Astrocyte (in vitro differentiated cells and primary cell): ENCODE data around the gene PRMT3. TPM values are rescaled to one million over a fixed set of nuclear protein-coding genes. Genes with fewer than 3 reads are reported as not detected.

Experiments
- DNase-seq: peaks from one replicate; pipeline ENCODE4 v3.0.0-alpha.2; 2010; ENCODE audit warnings: low read depth
- FAIRE-seq: peaks from 2 replicates; lab custom pipeline; 2011; peaks lifted over from hg19 to GRCh38; lab: Jason Lieb, UNC
- H2AFZ ChIP-seq: 2 replicates; pipeline ENCODE4 v1.6.0; 2012; ENCODE audit warnings: low read depth, low read length, inconsistent platforms
- H3K27ac ChIP-seq: 2 replicates; pipeline ENCODE4 v1.5.1; 2011; ENCODE audit warnings: low read depth, low read length, inconsistent platforms
- H3K27me3 ChIP-seq: 2 replicates; pipeline ENCODE4 v1.6.0; 2011; ENCODE audit warnings: low read length, inconsistent platforms; ENCODE audit not compliant: insufficient read depth
- H3K36me3 ChIP-seq: 2 replicates; pipeline ENCODE4 v1.5.1; 2011; ENCODE audit warnings: low read length, inconsistent platforms; ENCODE audit not compliant: insufficient read depth
- H3K4me1 ChIP-seq: 2 replicates; pipeline ENCODE4 v1.5.1; 2011; ENCODE audit warnings: low read length, inconsistent platforms; ENCODE audit not compliant: insufficient read depth
- H3K4me2 ChIP-seq: 2 replicates; pipeline ENCODE4 v1.6.0; 2012; ENCODE audit warnings: low read length, inconsistent platforms
- H3K4me3 ChIP-seq: 2 replicates; pipeline ENCODE4 v1.5.1; 2011; ENCODE audit warnings: low read depth, mild to moderate bottlenecking, low read length, inconsistent platforms; ENCODE audit not compliant: insufficient read depth
- H3K79me2 ChIP-seq: 2 replicates; pipeline ENCODE4 v1.6.0; 2012; ENCODE audit warnings: mild to moderate bottlenecking, low read length, inconsistent platforms; ENCODE audit not compliant: insufficient read depth
- H3K9ac ChIP-seq: 2 replicates; pipeline ENCODE4 v1.6.0; 2012; ENCODE audit warnings: mild to moderate bottlenecking, low read length, inconsistent platforms
- H3K9me3 ChIP-seq: 2 replicates; pipeline ENCODE4 v1.5.1; 2012; ENCODE audit warnings: low read depth, mild to moderate bottlenecking, low read length, inconsistent platforms; ENCODE audit not compliant: insufficient read depth
- H4K20me1 ChIP-seq: 2 replicates; pipeline ENCODE4 v1.6.0; 2012; ENCODE audit warnings: low read length, inconsistent platforms; ENCODE audit not compliant: insufficient read depth
- H3K27ac Mint-ChIP-seq: one replicate; pipeline ENCODE4 v1.8.0; 2021; ENCODE audit warnings: mild to moderate bottlenecking, mixed read lengths; ENCODE audit not compliant: unreplicated experiment
- H3K27me3 Mint-ChIP-seq: one replicate; pipeline ENCODE4 v1.8.0; 2021; ENCODE audit warnings: low read depth, mixed read lengths; ENCODE audit not compliant: unreplicated experiment
- H3K36me3 Mint-ChIP-seq: one replicate; pipeline ENCODE4 v1.8.0; 2021; ENCODE audit warnings: low read depth, mixed read lengths; ENCODE audit not compliant: unreplicated experiment
- H3K4me1 Mint-ChIP-seq: one replicate; pipeline ENCODE4 v1.8.0; 2021; ENCODE audit warnings: low read depth, mixed read lengths; ENCODE audit not compliant: unreplicated experiment
- H3K4me3 Mint-ChIP-seq: one replicate; pipeline ENCODE4 v1.8.0; 2021; ENCODE audit warnings: mild to moderate bottlenecking, moderate library complexity, mixed read lengths; ENCODE audit not compliant: unreplicated experiment
- H3K9me3 Mint-ChIP-seq: one replicate; pipeline ENCODE4 v1.8.0; 2021; ENCODE audit warnings: mild to moderate bottlenecking, mixed read lengths; ENCODE audit not compliant: unreplicated experiment
- CTCF ChIP-seq: IDR thresholded peaks from 2 replicates; pipeline ENCODE4 v1.5.1; 2011; ENCODE audit warnings: low read depth, mild to moderate bottlenecking, inconsistent platforms, low read length, moderate library complexity; ENCODE audit not compliant: insufficient read depth
- EZH2 ChIP-seq: IDR thresholded peaks from 2 replicates; pipeline ENCODE4 v1.6.1; 2012; ENCODE audit warnings: mild to moderate bottlenecking, low read length, inconsistent platforms; ENCODE audit not compliant: insufficient read depth
- total RNA-seq: library from RNA; stranded (reverse); gene quantifications from 2 replicates; pipeline ENCODE4 v1.2.1, GENCODE V29; 2021

PRMT3 gene
- total RNA-seq, 1 donor from 2014 or later, result 10.5 TPM

GRCh38 chr11:20459865-20460264 lies 72.3 kb downstream of the PRMT3 start:
- no peaks in the 10 kb centered on the region for H4K20me1 ChIP-seq
- H3K4me1 ChIP-seq, result no peaks in the 10 kb centered on the region
- H3K27ac ChIP-seq, result no peak overlapping the region
- no peaks in the 10 kb centered on the region for H3K79me2 ChIP-seq
- H2AFZ ChIP-seq, result no peak overlapping the region
- Mint-ChIP-seq H3K4me1 (no peaks in the 10 kb centered on the region), H3K9me3 (no peaks in the 10 kb centered on the region), H3K27ac (no peak overlapping the region), H3K4me3 (no peak overlapping the region), H3K27me3 (no peaks in the 10 kb centered on the region), H3K36me3 (no peaks in the 10 kb centered on the region)
- H3K9ac ChIP-seq, result no peak overlapping the region
- H3K4me2 ChIP-seq, result no peak overlapping the region
- H3K36me3 ChIP-seq, result peaks cover 3% of the 10 kb centered on the region
- H3K27me3 ChIP-seq, result no peaks in the 10 kb centered on the region
- no peak for TF ChIP-seq EZH2
- TF ChIP-seq CTCF, result no peak
- no peaks in the 10 kb centered on the region for H3K9me3 ChIP-seq
- no peak for DNase-seq
- FAIRE-seq, result no peak
- no peak overlapping the region for H3K4me3 ChIP-seq

GRCh38 chr11:20464518-20464917 lies 77.0 kb downstream of the PRMT3 start:
- no peak overlapping the region for H3K27ac Mint-ChIP-seq
- H3K9me3 Mint-ChIP-seq, result no peaks in the 10 kb centered on the region
- Histone ChIP-seq H3K9me3 (no peaks in the 10 kb centered on the region), H3K27me3 (no peaks in the 10 kb centered on the region), H3K4me1 (no peaks in the 10 kb centered on the region), H3K79me2 (no peaks in the 10 kb centered on the region), H3K4me2 (no peak overlapping the region), H4K20me1 (no peaks in the 10 kb centered on the region), H3K27ac (no peak overlapping the region), H3K9ac (no peak overlapping the region), H2AFZ (no peak overlapping the region), H3K36me3 (peaks cover 3% of the 10 kb centered on the region), H3K4me3 (no peak overlapping the region)
- H3K36me3 Mint-ChIP-seq, result no peaks in the 10 kb centered on the region
- FAIRE-seq, result no peak
- no peak overlapping the region for H3K4me3 Mint-ChIP-seq
- no peaks in the 10 kb centered on the region for H3K27me3 Mint-ChIP-seq
- TF ChIP-seq CTCF (no peak), EZH2 (no peak)
- H3K4me1 Mint-ChIP-seq, result no peaks in the 10 kb centered on the region
- DNase-seq, result no peak

- no peak overlapping the region for H3K27ac ChIP-seq
- Mint-ChIP-seq H3K27ac (no peak overlapping the region), H3K27me3 (no peaks in the 10 kb centered on the region), H3K9me3 (peaks cover 4% of the 10 kb centered on the region), H3K36me3 (peaks cover 2% of the 10 kb centered on the region), H3K4me1 (no peaks in the 10 kb centered on the region), H3K4me3 (no peak overlapping the region)
- DNase-seq (no peak), FAIRE-seq (no peak)
- H3K4me2 ChIP-seq, result no peak overlapping the region
- no peak overlapping the region for H3K4me3 ChIP-seq
- no peaks in the 10 kb centered on the region for H3K79me2 ChIP-seq
- H3K4me1 ChIP-seq, result no peaks in the 10 kb centered on the region
- peaks cover 3% of the 10 kb centered on the region for H3K36me3 ChIP-seq
- no peaks in the 10 kb centered on the region for H3K9me3 ChIP-seq
- TF ChIP-seq CTCF (no peak), EZH2 (no peak)
- no peaks in the 10 kb centered on the region for H4K20me1 ChIP-seq
- no peak overlapping the region for H2AFZ ChIP-seq
- no peak overlapping the region for H3K9ac ChIP-seq
- no peaks in the 10 kb centered on the region for H3K27me3 ChIP-seq
Measured at GRCh38 chr11:20467487-20468185, 80.1 kb downstream of the PRMT3 start.
